ENCODE results near the gene FBRS.

- TF ChIP-seq POLR2A (IDR thresholded peaks at IDR 0.05) (no peak), CTCF (IDR thresholded peaks at IDR 0.05) (no peak)
Observed at GRCh38 chr16:30654856-30655255, 3.4 kb upstream of the FBRS start.
